CD4-positive, alpha-beta T cell treated with Interleukin-17A for 1 hour (primary cell): ENCODE data around the gene HABP2.

Experiments used
- DNase-seq: peaks from one replicate; pipeline ENCODE4 v3.0.0-alpha.2; 2020

Gene HABP2

GRCh38 chr10:113609704-113610108 lies 56.9 kb downstream of the HABP2 start:
- DNase-seq = no peak

- no peak for DNase-seq
Observed at GRCh38 chr10:113610631-113611601, 58.1 kb downstream of the HABP2 start.

- no peak for DNase-seq
Observed at GRCh38 chr10:113612154-113612553, 59.3 kb downstream of the HABP2 start.

GRCh38 chr10:113613427-113613826 lies 60.6 kb downstream of the HABP2 start:
- no peak for DNase-seq

- no peak for DNase-seq
Observed at GRCh38 chr10:113613977-113614690, 61.3 kb downstream of the HABP2 start.

GRCh38 chr10:113616244-113617074 lies 63.6 kb downstream of the HABP2 start:
- no peak for DNase-seq

GRCh38 chr10:113617086-113617485 lies 64.2 kb downstream of the HABP2 start:
- no peak for DNase-seq

GRCh38 chr10:113618338-113618737 lies 65.5 kb downstream of the HABP2 start:
- DNase-seq = no peak

GRCh38 chr10:113619401-113619800 lies 66.5 kb downstream of the HABP2 start:
- no peak for DNase-seq

GRCh38 chr10:113620511-113620910 lies 67.7 kb downstream of the HABP2 start:
- DNase-seq = no peak

GRCh38 chr10:113620936-113621335 lies 68.1 kb downstream of the HABP2 start:
- no peak for DNase-seq

- no peak for DNase-seq
Observed at GRCh38 chr10:113621799-113622198, 68.9 kb downstream of the HABP2 start.

- DNase-seq = no peak
Observed at GRCh38 chr10:113622831-113623230, 70.0 kb downstream of the HABP2 start.

- no peak for DNase-seq
Observed at GRCh38 chr10:113625461-113626186, 72.8 kb downstream of the HABP2 start.

- no peak for DNase-seq
Observed at GRCh38 chr10:113626809-113627355, 74.0 kb downstream of the HABP2 start.

- DNase-seq = no peak
Observed at GRCh38 chr10:113627836-113628235, 75.0 kb downstream of the HABP2 start.

- no peak for DNase-seq
Observed at GRCh38 chr10:113628607-113629153, 75.8 kb downstream of the HABP2 start.

- DNase-seq = no peak
Observed at GRCh38 chr10:113630929-113631533, 78.2 kb downstream of the HABP2 start.

GRCh38 chr10:113631684-113632367 lies 79.0 kb downstream of the HABP2 start:
- DNase-seq = no peak
